Effector CD4-positive, alpha-beta T cell (primary cell): ENCODE results near the gene RPS6KA4.
"Not testable (repeated sequence)": the region's sequence is repeated elsewhere in the genome, so short reads cannot be mapped to it uniquely, and the experiment has no call there.

Experiments
- DNase-seq: peaks from one replicate; pipeline ENCODE4 v3.0.0-alpha.2; 2020

The RPS6KA4 gene

DNA sequence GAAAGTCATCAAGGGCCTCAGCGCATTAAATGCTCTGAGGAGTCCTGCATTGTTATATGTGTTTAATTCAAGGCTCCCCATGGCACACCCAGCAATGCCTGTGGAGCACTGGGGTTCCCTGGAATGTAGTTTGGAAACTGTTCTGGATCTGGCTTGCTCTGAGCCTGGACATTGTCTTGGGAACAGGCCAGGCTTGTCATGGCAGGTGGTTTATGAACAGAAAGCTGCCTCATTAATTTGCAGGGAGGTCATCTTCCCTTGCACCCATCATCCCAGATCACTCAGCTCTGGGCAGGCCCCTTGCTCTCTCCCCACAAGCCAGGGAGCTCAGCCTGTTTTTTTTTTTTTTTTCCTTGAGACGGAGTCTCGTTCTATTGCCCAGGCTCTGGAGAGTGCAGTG lies 32.9 kb downstream of the RPS6KA4 start:
- DNase-seq = no peak

DNA sequence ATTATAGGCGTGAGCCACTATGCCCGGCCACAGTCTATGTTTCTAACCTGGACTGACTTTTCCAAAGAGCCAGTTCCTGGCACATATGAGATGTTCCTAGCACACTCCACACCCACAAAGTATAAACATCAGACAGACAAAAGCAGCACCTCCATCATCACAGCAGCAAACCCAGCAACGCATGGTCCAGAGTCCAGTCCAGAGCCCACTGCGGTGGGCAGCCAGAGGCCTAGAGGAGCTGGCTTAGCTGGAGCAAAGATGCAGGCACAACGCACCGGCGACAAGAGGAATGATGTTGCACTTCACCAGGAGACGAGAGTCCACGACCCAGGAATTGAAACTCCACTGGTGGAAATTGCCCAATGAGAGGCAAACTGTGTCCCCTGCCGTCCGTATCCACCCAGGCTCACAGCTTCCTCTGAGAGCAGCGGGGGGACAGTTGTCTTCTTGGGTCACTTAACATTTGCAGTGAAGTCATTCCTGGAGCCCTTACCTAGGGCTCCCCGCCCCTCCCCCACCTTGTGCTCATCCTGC lies 36.6 kb downstream of the RPS6KA4 start:
- DNase-seq = no peak

DNA sequence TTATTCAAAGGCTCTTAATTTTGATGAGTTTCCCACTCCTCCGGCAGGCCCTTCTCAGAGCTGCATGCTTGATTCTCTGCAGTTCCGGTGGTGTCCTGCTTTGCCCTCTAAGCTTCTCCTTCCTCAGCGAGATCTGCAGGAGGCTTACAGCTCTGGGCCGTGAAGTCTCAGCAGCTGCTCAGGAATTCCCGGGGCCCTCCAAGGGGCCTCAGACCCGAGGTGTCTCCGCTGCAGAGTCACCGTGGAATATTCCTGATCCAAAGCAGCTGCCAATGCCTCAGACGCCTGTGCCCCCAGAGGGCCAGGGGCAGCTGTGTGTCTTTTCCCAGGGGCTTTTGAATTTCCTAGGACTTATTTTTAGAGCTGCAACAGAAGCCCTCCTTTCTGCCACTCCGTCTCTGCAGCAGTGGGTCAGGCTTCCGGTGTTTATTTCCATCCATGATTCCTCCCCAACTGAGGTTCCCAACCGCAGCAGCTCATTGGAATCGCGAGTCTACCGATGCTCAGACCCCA lies 37.2 kb downstream of the RPS6KA4 start:
- no peak for DNase-seq

GRCh38 chr11:64400102-64400501 lies 41.1 kb downstream of the RPS6KA4 start:
- no peak for DNase-seq

DNA sequence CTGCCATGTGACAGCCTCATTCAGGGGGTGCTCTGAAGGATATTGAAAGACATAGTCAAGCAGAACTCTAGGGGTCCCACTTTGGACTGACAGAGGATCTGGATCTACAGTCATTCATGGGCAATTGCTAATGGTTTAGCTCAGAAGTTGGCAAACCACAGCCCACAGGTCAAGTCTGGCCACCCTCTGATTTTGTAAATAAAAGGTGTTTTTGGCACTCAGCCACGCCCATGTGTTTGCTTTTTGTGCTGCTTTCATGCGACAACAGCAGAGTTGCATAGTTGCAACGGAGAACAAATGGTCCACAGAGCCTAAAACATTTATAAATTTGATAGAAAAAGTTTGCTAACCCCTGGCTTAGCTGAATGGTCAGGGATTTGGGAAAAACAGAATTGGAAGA lies 41.7 kb downstream of the RPS6KA4 start:
- no peak for DNase-seq

DNA sequence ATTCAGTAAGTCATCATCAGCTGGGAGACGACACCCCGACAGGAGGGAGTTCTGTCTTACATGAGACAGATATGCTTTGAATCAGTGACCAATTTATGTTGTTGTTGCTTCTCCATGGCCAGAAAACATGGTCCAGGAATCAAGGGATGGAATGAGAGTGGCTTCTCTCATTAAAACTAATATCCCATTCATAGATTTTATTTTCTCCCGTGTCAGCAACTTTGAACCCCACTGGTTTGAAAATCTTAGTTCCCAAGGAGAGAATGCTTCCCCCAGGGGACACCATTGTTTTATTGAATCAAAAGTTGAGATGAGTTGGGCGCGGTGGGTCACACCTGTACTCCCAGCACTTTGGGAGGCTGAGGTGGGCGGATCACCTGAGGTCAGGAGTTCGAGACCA lies 42.8 kb downstream of the RPS6KA4 start:
- no peak for DNase-seq

DNA sequence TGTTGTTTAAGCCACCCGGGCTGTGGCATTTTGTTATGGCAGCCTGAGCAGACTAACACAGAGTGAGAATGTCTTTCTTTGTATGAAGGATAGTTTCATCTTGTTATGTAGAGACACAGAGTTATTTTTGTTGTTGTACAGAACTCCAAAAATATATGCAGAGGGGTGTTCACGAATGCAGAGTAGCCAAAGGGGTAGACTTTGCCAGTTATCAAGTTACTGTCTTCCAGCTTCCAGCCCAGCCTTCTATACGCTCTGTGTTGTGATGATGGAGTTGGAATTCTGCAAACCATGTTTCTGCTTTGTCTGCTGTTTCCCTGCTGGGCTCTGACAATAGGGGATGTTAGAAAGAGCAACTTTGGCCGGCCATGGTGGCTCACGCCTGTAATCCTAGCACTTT lies 44.1 kb downstream of the RPS6KA4 start:
- DNase-seq = no peak

DNA sequence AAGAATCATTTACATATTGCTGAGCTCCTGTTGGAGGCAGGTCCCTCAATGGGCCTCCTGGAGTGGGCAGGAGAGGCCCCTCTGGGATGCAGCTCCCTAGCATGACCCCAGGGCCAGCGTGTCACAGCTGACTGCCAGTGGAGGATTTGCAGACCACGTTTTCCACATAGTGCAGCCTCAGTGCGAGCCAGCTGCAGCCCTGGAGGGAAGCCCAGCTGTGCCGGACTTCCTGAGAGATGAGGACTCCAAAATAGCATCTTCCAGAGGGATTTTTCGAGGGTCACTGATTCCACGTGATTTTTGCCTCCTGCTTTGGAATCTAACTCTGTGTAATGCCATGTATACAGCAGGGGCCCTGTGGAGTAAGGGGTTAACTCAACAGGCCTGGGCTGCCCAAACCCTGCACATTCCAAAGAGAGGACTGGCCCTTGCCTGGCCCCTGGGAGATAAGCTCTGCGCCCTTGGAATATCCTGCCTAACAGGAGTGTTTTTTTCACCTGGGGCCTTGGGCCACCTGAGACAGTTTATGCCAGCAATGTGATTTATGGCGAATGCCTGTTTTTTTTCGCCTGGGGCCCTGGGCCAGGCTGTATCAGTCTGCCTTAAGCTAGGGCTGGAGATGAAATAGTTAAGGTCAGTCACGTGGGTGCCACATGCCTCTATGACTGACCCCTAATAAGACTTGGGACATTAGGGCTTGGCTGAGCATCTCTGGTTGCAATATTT lies 47.4 kb downstream of the RPS6KA4 start:
- no peak for DNase-seq

- DNase-seq = no peak
These were observed 48.3 kb downstream of the RPS6KA4 start for GRCh38 chr11:64407221-64407620.

- no peak for DNase-seq
These were observed 48.7 kb downstream of the RPS6KA4 start for GRCh38 chr11:64407630-64408029.

- DNase-seq = no peak
These were observed 50.3 kb downstream of the RPS6KA4 start for GRCh38 chr11:64409278-64409677.

DNA sequence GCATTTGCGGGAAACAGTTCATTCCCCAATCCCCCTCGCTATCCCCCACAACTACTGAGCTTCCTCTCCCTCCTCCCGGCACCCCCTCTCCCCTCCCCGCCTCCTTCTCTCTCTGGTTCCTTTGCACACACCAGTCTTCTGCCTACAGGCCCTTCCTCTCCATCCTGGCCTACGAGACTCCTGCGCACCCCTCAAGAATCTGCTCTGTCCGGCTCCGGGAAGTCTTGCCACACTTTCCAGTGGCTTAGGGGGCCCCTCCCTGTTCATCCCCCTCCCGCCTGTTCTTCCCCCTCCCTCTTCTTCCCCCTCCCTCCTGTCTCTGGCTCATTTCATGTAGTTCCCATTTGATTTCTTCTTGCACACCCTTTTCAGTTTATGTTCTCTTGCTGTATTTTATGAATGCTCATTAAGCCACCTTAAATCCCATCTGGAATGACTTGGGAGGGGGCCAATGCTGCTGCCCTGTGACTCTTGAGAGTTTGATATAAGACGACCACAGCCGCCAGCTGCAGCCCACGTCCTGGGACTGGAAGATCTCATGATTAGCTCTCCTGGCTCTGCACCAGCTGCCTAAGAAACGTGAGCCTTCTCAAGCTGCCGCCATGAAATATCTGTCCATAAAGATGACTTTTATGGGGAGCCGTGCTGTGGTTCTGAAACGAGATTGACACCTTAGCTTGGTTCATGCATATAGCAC lies 50.9 kb downstream of the RPS6KA4 start:
- DNase-seq = no peak

DNA sequence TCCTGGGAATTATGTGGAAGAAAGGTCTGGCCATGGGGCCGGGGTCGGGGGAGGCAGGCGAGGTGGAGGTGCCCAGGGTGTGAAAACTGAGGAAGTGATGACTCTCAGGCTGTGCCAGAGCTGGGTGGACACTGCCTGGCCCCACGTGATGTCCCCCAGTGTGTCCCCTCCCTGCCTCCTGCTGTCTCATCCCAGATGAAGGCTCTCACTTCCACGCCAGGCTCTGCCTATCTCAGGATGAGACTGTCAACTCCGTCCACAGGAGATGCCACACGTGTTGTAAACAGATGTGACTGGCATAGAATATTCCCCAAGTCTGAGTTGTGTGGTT lies 51.4 kb downstream of the RPS6KA4 start:
- no peak for DNase-seq

DNA sequence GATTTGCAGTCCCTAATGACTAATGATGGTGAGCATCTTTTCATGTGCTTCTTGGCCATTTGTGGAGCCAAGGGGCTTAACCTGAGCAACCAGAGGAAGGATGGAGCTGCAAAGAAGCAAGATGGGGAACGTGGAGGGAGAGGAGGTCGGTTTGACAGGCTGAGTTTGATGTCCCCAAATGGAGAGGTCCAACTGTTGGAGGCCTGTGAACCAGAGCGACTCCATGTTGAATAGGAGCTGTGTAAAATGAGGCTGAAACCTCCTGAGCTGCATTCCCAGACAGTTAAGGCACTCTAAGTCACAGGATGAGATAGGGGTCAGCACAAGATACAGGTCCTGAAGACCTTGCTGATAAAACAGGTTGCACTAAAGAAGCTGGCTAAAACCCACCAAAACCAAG lies 54.5 kb downstream of the RPS6KA4 start:
- no peak for DNase-seq

- DNase-seq = no peak
These were observed 56.3 kb downstream of the RPS6KA4 start for GRCh38 chr11:64415286-64415685.

- DNase-seq = no peak
These were observed 57.2 kb downstream of the RPS6KA4 start for GRCh38 chr11:64415996-64416728.

GRCh38 chr11:64418233-64418632 lies 59.3 kb downstream of the RPS6KA4 start:
- not testable (repeated sequence) for DNase-seq

DNA sequence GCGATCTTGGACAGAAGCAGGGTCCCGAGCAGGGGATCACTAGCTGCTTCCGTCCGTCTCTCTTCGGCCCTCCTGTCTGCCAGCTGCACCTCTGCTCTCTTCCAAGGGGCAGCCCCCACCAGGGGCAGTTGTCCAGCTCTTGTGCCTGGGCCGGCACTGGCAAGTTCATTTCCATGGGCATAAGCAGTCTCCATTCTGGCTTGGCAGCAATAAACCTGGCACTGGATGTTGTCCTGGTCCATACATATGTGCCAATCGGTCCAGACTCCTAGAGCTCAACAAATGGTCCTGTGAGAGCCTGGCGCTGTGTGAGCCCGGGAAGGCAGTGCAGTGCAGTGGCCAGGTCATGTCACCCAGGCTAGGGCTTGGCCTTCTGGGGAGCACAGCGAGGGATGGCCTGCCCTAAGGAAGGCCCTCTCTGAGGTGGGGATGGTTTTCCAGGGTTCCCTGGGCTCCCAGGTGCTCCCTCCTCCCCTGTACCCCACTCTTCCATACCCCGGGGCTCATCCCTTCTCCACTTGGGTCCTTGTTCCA lies 60.4 kb downstream of the RPS6KA4 start:
- no peak for DNase-seq

DNA sequence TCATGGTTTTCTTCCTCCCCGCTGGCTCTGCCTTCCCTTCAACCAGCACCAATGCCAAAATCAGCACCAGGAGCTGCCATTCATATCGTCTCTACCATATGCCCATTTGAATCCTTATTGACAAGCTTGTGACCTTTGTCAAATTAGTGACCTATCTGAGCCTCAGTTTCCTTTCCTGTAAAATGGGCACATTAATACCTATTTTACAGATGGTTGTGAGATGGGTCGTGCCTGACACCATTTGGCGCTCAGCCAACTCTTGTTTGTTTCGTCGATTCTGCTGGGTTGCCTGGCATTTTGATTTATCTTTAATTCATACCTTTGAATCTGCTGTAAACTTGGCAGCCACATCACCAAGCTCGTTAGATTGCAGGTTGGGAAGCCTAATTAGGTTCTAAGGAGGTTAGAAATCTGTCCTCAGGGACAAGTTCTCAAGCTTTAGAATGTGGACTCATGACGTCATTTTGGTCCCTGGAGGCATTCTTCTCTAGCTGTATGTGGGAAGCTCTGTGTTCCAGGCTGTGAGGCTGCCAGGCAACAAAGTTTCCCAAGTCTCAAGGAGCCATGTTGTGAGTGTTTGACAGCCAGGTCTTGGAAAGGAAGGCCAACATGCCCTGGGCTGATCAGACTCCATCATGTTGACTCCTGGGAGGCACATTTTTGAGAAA lies 61.0 kb downstream of the RPS6KA4 start:
- no peak for DNase-seq
